GM23338 (cell line): ENCODE data around the gene KCNK1. TPM values are rescaled to one million over a fixed set of nuclear protein-coding genes. Genes with fewer than 3 reads are reported as not detected.

Source experiments
- ATAC-seq: fragments of 200-7000 bp; cut with Tn5 transposase; 3 replicates; pipeline ENCODE4 v1.9.1; 2020
- DNase-seq: peaks from one replicate; pipeline ENCODE4 v3.0.0-alpha.2; 2015; ENCODE audit warnings: low spot score
- H2AFZ ChIP-seq: fragments of 200-600 bp; sonication (generic); 2 replicates; pipeline ENCODE4 v1.8.0; 2016; ENCODE audit warnings: antibody characterized with exemption, mild to moderate bottlenecking, moderate library complexity
- H3F3A ChIP-seq: fragments of 200-600 bp; sonication (generic); replicated peaks from 2 replicates; pipeline ENCODE4 v1.8.0; 2017; ENCODE audit warnings: antibody characterized with exemption, mixed run types, low read depth
- H3K27ac ChIP-seq: fragments of 200-600 bp; sonication (generic); 2 replicates; pipeline ENCODE4 v1.6.1; 2016; ENCODE audit warnings: low read depth
- H3K27me3 ChIP-seq: fragments of 200-600 bp; sonication (generic); 2 replicates; pipeline ENCODE4 v1.8.0; 2016; ENCODE audit warnings: mild to moderate bottlenecking, mixed run types, moderate library complexity; ENCODE audit not compliant: insufficient read depth
- H3K36me3 ChIP-seq: fragments of 200-600 bp; sonication (generic); 2 replicates; pipeline ENCODE4 v1.8.0; 2016; ENCODE audit warnings: mild to moderate bottlenecking; ENCODE audit not compliant: insufficient read depth
- H3K4me1 ChIP-seq: fragments of 200-600 bp; sonication (generic); 2 replicates; pipeline ENCODE4 v1.8.0; 2016; ENCODE audit warnings: mild to moderate bottlenecking, moderate library complexity; ENCODE audit not compliant: insufficient read depth
- H3K4me2 ChIP-seq: fragments of 200-600 bp; sonication (generic); 2 replicates; pipeline ENCODE4 v1.7.1; 2017; ENCODE audit warnings: mixed run types
- H3K4me3 ChIP-seq: fragments of 200-600 bp; sonication (generic); 2 replicates; pipeline ENCODE4 v1.6.1; 2016; ENCODE audit warnings: mixed run types
- H3K79me2 ChIP-seq: fragments of 200-600 bp; sonication (generic); replicated peaks from 2 replicates; pipeline ENCODE4 v1.8.0; 2017; ENCODE audit warnings: mild to moderate bottlenecking; ENCODE audit not compliant: insufficient read depth
- H3K9me2 ChIP-seq: fragments of 200-600 bp; sonication (generic); 2 replicates; pipeline ENCODE4 v1.8.0; 2017; ENCODE audit not compliant: insufficient read depth
- H4K20me1 ChIP-seq: fragments of 200-600 bp; sonication (generic); replicated peaks from 2 replicates; pipeline ENCODE4 v1.8.0; 2017; ENCODE audit warnings: mild to moderate bottlenecking; ENCODE audit not compliant: insufficient read depth
- H3K27ac Mint-ChIP-seq: 2 replicates; pipeline ENCODE4 v1.8.0; 2020; ENCODE audit warnings: inconsistent platforms, mild to moderate bottlenecking, moderate library complexity, mixed read lengths
- H3K27me3 Mint-ChIP-seq: 3 replicates; pipeline ENCODE4 v1.8.0; 2022; ENCODE audit warnings: low read depth, mild to moderate bottlenecking, moderate library complexity, mixed read lengths, inconsistent platforms; ENCODE audit not compliant: insufficient read depth, poor library complexity
- H3K36me3 Mint-ChIP-seq: 3 replicates; pipeline ENCODE4 v1.8.0; 2021; ENCODE audit warnings: low read depth, mild to moderate bottlenecking, inconsistent platforms, moderate library complexity, mixed read lengths
- H3K4me1 Mint-ChIP-seq: 3 replicates; pipeline ENCODE4 v1.8.0; 2020; ENCODE audit warnings: mild to moderate bottlenecking, inconsistent platforms, mixed read lengths
- H3K4me3 Mint-ChIP-seq: 3 replicates; pipeline ENCODE4 v1.8.0; 2021; ENCODE audit warnings: moderate library complexity, mild to moderate bottlenecking, inconsistent platforms, mixed read lengths
- H3K9me3 Mint-ChIP-seq: 3 replicates; pipeline ENCODE4 v1.8.0; 2020; ENCODE audit warnings: moderate library complexity, mild to moderate bottlenecking, inconsistent platforms, mixed read lengths
- CREB1 ChIP-seq: fragments of 250-450 bp; sonication (Bioruptor Pico); IDR thresholded peaks from 2 replicates; pipeline ENCODE4 v1.5.0; 2020; ENCODE audit warnings: low read depth, mild to moderate bottlenecking, moderate library complexity
- EZH2 ChIP-seq: fragments of 200-600 bp; sonication (generic); IDR thresholded peaks from one replicate; pipeline ENCODE4 v1.8.0; 2017; ENCODE audit warnings: antibody characterized with exemption, mild to moderate bottlenecking, low read depth; ENCODE audit not compliant: unreplicated experiment
- EZH2phosphoT487 ChIP-seq: fragments of 200-600 bp; sonication (generic); IDR thresholded peaks from one replicate; pipeline ENCODE4 v1.8.1; 2018; ENCODE audit warnings: antibody characterized with exemption; ENCODE audit not compliant: unreplicated experiment
- NANOG ChIP-seq: IDR thresholded peaks from 2 replicates; pipeline ENCODE4 v1.6.1; 2016; ENCODE audit warnings: antibody characterized with exemption, borderline replicate concordance
- ZNF114 ChIP-seq: fragments of 250-450 bp; sonication (Bioruptor Pico); IDR thresholded peaks from 2 replicates; pipeline ENCODE4 v1.5.0; 2020; ENCODE audit warnings: mild to moderate bottlenecking, moderate library complexity
- ZNF331 ChIP-seq: fragments of 250-450 bp; sonication (Bioruptor Pico); IDR thresholded peaks from 2 replicates; pipeline ENCODE4 v1.5.0; 2020; ENCODE audit warnings: low read depth, mild to moderate bottlenecking, moderate library complexity
- polyA plus RNA-seq: library from polyadenylated mRNA; unstranded; fragments of >200 nt; fragmentation: Nextera tagmentation; extraction: Ambion mirVana; gene quantifications from 2 replicates; pipeline ENCODE4 v1.2.1, GENCODE V29; 2016
- total RNA-seq: library from RNA; depleted of rRNA; stranded (reverse); fragments of >200 nt; shearing (Covaris generic); gene quantifications from 2 replicates; pipeline ENCODE4 v1.2.3, GENCODE V29; 2014
- TF ChIP-seq, protein P1 (sequence below), 2 experiments: fragments of 200-600 bp in 1 of 2; sonication (generic) in 1 of 2; conservative IDR thresholded peaks; 2 replicates each; pipeline versions ENCODE4 v1.5.1 to v1.6.1; 2016 to 2017; ENCODE audit warnings: antibody characterized with exemption in 2 of 2, low read depth in 2 of 2, mild to moderate bottlenecking in 2 of 2, moderate library complexity in 1 of 2
- TF ChIP-seq, protein P2 (sequence below): IDR thresholded peaks from one replicate; pipeline ENCODE4 v1.6.1; 2018; ENCODE audit warnings: antibody characterized with exemption; ENCODE audit not compliant: unreplicated experiment
- TF ChIP-seq, protein P3 (sequence below): IDR thresholded peaks from 2 replicates; pipeline ENCODE4 v1.6.1; 2016; ENCODE audit warnings: antibody characterized with exemption
- TF ChIP-seq, protein P4 (sequence below): fragments of 250-450 bp; sonication (Bioruptor Pico); IDR thresholded peaks from 2 replicates; pipeline ENCODE4 v1.5.0; 2020; ENCODE audit warnings: mild to moderate bottlenecking, moderate library complexity

Gene KCNK1
- total and polyA plus RNA-seq, 2 experiments from 2014 or later, result 10.1 to 12.7 TPM

DNA sequence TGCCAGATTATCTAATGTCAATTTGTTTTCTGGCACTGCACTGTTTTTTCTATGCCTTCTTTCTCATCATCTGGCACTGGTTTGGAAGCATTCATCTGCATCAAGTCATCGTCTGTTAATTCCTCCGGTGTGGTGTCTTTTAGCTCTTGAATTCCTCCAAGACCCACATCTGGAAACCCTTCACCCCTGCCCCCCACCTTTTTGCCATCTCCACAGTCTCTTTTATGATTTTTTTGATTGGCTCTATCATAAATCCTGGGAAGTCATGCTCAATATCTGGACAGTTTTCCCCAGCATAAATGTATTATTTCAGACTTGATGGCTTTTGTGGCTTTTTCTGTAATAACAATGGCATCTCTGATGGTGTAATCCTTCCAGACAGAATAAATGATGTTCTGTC, 10.4 kb upstream of the KCNK1 start:
- ATAC-seq (no peak), DNase-seq (no peak)
- H3K27ac ChIP-seq, result no peak overlapping the region
- no peaks in the 10 kb centered on the region for H4K20me1 ChIP-seq
- no peaks in the 10 kb centered on the region for H3K9me2 ChIP-seq
- TF ChIP-seq, protein P1, sequence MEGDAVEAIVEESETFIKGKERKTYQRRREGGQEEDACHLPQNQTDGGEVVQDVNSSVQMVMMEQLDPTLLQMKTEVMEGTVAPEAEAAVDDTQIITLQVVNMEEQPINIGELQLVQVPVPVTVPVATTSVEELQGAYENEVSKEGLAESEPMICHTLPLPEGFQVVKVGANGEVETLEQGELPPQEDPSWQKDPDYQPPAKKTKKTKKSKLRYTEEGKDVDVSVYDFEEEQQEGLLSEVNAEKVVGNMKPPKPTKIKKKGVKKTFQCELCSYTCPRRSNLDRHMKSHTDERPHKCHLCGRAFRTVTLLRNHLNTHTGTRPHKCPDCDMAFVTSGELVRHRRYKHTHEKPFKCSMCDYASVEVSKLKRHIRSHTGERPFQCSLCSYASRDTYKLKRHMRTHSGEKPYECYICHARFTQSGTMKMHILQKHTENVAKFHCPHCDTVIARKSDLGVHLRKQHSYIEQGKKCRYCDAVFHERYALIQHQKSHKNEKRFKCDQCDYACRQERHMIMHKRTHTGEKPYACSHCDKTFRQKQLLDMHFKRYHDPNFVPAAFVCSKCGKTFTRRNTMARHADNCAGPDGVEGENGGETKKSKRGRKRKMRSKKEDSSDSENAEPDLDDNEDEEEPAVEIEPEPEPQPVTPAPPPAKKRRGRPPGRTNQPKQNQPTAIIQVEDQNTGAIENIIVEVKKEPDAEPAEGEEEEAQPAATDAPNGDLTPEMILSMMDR (conservative IDR thresholded peaks at IDR 0.05; ENCODE audit: low read depth in 2 of 2), result no peak
- TF ChIP-seq EZH2phosphoT487 (no peak), ZNF331 (CRISPR knock-in tag) (no peak), NANOG (no peak), CREB1 (CRISPR knock-in tag) (no peak), ZNF114 (CRISPR knock-in tag) (no peak), EZH2 (no peak)
- TF ChIP-seq, protein P2, sequence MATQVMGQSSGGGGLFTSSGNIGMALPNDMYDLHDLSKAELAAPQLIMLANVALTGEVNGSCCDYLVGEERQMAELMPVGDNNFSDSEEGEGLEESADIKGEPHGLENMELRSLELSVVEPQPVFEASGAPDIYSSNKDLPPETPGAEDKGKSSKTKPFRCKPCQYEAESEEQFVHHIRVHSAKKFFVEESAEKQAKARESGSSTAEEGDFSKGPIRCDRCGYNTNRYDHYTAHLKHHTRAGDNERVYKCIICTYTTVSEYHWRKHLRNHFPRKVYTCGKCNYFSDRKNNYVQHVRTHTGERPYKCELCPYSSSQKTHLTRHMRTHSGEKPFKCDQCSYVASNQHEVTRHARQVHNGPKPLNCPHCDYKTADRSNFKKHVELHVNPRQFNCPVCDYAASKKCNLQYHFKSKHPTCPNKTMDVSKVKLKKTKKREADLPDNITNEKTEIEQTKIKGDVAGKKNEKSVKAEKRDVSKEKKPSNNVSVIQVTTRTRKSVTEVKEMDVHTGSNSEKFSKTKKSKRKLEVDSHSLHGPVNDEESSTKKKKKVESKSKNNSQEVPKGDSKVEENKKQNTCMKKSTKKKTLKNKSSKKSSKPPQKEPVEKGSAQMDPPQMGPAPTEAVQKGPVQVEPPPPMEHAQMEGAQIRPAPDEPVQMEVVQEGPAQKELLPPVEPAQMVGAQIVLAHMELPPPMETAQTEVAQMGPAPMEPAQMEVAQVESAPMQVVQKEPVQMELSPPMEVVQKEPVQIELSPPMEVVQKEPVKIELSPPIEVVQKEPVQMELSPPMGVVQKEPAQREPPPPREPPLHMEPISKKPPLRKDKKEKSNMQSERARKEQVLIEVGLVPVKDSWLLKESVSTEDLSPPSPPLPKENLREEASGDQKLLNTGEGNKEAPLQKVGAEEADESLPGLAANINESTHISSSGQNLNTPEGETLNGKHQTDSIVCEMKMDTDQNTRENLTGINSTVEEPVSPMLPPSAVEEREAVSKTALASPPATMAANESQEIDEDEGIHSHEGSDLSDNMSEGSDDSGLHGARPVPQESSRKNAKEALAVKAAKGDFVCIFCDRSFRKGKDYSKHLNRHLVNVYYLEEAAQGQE, result no peak
- TF ChIP-seq, protein P3, sequence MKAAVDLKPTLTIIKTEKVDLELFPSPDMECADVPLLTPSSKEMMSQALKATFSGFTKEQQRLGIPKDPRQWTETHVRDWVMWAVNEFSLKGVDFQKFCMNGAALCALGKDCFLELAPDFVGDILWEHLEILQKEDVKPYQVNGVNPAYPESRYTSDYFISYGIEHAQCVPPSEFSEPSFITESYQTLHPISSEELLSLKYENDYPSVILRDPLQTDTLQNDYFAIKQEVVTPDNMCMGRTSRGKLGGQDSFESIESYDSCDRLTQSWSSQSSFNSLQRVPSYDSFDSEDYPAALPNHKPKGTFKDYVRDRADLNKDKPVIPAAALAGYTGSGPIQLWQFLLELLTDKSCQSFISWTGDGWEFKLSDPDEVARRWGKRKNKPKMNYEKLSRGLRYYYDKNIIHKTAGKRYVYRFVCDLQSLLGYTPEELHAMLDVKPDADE, result no peak
- TF ChIP-seq, protein P4, sequence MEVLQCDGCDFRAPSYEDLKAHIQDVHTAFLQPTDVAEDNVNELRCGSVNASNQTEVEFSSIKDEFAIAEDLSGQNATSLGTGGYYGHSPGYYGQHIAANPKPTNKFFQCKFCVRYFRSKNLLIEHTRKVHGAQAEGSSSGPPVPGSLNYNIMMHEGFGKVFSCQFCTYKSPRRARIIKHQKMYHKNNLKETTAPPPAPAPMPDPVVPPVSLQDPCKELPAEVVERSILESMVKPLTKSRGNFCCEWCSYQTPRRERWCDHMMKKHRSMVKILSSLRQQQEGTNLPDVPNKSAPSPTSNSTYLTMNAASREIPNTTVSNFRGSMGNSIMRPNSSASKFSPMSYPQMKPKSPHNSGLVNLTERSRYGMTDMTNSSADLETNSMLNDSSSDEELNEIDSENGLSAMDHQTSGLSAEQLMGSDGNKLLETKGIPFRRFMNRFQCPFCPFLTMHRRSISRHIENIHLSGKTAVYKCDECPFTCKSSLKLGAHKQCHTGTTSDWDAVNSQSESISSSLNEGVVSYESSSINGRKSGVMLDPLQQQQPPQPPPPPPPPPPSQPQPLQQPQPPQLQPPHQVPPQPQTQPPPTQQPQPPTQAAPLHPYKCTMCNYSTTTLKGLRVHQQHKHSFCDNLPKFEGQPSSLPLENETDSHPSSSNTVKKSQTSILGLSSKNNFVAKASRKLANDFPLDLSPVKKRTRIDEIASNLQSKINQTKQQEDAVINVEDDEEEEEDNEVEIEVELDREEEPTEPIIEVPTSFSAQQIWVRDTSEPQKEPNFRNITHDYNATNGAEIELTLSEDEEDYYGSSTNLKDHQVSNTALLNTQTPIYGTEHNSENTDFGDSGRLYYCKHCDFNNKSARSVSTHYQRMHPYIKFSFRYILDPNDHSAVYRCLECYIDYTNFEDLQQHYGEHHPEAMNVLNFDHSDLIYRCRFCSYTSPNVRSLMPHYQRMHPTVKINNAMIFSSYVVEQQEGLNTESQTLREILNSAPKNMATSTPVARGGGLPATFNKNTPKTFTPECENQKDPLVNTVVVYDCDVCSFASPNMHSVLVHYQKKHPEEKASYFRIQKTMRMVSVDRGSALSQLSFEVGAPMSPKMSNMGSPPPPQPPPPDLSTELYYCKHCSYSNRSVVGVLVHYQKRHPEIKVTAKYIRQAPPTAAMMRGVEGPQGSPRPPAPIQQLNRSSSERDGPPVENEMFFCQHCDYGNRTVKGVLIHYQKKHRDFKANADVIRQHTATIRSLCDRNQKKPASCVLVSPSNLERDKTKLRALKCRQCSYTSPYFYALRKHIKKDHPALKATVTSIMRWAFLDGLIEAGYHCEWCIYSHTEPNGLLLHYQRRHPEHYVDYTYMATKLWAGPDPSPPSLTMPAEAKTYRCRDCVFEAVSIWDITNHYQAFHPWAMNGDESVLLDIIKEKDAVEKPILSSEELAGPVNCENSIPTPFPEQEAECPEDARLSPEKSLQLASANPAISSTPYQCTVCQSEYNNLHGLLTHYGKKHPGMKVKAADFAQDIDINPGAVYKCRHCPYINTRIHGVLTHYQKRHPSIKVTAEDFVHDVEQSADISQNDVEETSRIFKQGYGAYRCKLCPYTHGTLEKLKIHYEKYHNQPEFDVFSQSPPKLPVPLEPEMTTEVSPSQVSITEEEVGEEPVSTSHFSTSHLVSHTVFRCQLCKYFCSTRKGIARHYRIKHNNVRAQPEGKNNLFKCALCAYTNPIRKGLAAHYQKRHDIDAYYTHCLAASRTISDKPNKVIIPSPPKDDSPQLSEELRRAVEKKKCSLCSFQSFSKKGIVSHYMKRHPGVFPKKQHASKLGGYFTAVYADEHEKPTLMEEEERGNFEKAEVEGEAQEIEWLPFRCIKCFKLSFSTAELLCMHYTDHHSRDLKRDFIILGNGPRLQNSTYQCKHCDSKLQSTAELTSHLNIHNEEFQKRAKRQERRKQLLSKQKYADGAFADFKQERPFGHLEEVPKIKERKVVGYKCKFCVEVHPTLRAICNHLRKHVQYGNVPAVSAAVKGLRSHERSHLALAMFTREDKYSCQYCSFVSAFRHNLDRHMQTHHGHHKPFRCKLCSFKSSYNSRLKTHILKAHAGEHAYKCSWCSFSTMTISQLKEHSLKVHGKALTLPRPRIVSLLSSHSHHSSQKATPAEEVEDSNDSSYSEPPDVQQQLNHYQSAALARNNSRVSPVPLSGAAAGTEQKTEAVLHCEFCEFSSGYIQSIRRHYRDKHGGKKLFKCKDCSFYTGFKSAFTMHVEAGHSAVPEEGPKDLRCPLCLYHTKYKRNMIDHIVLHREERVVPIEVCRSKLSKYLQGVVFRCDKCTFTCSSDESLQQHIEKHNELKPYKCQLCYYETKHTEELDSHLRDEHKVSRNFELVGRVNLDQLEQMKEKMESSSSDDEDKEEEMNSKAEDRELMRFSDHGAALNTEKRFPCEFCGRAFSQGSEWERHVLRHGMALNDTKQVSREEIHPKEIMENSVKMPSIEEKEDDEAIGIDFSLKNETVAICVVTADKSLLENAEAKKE (CRISPR knock-in tag), result no peak
- Mint-ChIP-seq H3K36me3 (no peaks in the 10 kb centered on the region), H3K4me3 (no peak overlapping the region), H3K4me1 (peaks cover 7% of the 10 kb centered on the region), H3K27ac (no peak overlapping the region), H3K9me3 (no peaks in the 10 kb centered on the region), H3K27me3 (peaks cover 4% of the 10 kb centered on the region)
- H3F3A ChIP-seq, result no peaks in the 10 kb centered on the region
- no peaks in the 10 kb centered on the region for H3K27me3 ChIP-seq
- no peaks in the 10 kb centered on the region; the same call in 1 of the 2 replicates for H3K36me3 ChIP-seq
- H2AFZ ChIP-seq, result no peak overlapping the region
- no peak overlapping the region for H3K4me2 ChIP-seq
- no peaks in the 10 kb centered on the region for H3K79me2 ChIP-seq
- H3K4me1 ChIP-seq, result no peaks in the 10 kb centered on the region
- no peak overlapping the region for H3K4me3 ChIP-seq
